ENCODE measurements around the gene SCN1A.
A peak's percentile ranks its signal among the peaks of the same experiment; 100 is the strongest.
"Not testable (repeated sequence)": the region's sequence is repeated elsewhere in the genome, so short reads cannot be mapped to it uniquely, and the experiment has no call there.

SCN1A gene

DNA sequence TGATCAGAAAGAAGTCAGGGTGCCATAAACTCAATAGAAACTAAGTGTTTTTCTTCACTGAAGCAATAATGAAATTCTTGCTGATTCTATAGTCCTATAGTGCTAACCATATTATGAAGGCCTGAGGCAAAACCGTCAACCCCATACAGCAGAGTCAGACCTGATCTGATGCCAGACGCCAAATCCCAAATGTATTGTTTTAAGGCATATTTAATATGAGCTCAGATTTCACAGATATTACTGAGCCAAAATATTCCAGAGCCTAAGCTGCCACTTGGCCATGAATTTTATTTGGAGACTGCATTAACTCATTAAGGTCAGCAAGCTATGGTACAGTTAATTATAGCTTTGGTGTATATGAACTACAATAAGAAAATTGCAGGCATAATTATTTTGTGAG, 53.4 kb downstream of the SCN1A start:
- no peak for DNase-seq

GRCh38 chr2:166074011-166074410, 53.8 kb downstream of the SCN1A start:
- no peak for DNase-seq

- DNase-seq: no peak
Measured at GRCh38 chr2:166070231-166070630, 57.6 kb downstream of the SCN1A start.

DNA sequence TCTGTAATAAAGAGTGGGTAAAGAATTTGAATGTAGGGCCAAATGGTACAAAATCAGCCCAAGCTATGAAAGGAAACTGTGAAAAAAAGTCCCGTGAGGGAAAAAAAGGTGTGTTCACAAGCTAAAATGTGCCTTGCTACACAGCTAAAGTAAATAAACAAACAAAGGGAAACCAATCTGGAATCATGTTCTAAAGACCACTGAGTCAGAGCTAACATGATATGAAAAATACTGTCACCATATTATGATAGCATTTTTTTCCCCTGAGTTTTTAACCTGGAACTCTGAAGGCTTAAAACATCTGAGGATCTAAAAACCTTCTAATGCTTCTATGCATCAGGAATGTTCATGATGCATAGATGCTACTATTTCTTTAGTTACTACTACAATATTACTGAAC, 58.8 kb downstream of the SCN1A start:
- no peak for DNase-seq

- no peak for DNase-seq
Measured at GRCh38 chr2:166067229-166067628, 60.6 kb downstream of the SCN1A start.

DNA sequence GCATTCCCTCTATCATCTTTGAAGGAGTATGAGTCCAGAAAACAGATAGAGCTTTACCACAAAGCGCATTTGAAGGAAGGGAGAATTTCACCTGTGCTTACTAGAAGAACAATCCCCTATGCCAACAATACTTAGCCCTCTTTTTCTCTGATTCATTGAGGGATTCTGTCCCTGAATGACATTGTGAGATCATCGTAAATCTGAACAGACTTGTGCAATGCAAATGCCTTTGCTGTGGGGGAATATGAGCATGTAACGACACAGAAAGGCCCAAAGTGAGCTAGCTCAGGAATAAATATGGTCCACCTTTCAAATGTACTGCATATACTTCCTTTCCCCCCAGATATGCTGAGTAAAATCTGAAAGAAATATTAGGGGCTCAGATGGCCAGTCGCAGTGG, 67.6 kb downstream of the SCN1A start:
- no peak for DNase-seq

DNA sequence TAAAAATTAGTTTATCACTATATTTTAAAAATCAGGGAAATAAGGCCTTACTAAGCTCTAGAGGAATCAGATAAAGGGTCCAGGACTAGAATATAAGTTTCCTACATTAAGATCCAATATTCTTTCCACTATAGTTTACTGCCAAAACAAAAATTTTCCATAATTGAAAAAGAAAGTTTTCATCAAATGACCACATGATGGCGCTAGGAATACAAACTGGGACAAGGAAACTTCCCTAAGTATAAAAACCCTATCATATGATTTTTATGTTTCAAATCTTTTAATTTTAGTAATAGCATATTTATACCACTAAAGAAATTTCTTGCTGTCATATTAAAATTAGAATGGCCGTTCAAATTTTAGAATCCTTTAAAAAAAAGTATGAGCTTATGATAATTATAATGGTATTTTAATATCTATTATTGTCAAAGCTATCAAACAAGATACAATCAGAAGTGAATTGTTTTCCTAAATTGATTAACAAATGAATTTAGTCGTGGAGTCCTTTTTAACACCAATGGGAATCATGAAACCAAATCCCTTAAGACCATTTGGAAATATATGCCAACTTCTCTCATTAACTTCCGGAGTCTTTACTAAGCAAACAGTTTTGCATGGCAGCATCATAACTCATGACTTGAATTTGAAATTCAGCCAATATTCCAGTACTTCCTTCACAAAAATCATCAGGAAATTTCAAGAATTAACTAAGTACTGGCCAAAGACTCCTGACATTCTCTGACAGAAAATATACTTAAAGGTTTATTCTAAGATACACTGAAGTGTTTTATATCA, 70.3 kb downstream of the SCN1A start:
- peak; percentile 21 for DNase-seq

- no peak for DNase-seq
Measured at GRCh38 chr2:166044853-166045483, 82.9 kb downstream of the SCN1A start.

DNA sequence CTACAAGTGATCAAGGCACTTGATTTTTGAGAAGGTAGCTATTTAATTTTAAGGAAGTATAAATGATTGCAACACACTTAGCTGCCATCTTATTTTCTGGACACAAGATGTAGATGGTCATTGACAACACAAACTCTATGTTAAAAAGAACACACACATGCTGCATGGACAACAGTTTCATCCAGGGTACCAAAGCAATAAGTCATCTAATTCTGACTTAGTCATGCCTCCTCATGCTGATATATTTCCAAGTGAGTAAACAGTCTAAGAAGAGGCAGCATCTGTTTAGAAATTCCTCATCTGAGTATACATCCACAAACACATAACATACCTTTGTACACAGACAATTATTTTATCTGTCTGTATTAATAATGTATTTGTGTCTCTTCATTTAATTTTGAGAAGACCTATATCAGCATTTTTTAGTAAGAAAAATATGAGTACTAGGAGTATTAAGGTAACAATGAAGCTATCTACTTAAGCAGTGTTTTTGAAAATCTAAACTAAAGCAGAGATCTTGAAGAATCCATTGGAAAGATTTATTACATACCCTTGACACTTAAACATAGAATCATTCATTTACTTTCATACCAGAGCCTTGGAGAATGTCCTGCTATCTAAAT, 84.9 kb downstream of the SCN1A start:
- DNase-seq: no peak

GRCh38 chr2:166042356-166042755, 85.5 kb downstream of the SCN1A start:
- no peak for DNase-seq

GRCh38 chr2:166041613-166042012, 86.2 kb downstream of the SCN1A start:
- DNase-seq: no peak

DNA sequence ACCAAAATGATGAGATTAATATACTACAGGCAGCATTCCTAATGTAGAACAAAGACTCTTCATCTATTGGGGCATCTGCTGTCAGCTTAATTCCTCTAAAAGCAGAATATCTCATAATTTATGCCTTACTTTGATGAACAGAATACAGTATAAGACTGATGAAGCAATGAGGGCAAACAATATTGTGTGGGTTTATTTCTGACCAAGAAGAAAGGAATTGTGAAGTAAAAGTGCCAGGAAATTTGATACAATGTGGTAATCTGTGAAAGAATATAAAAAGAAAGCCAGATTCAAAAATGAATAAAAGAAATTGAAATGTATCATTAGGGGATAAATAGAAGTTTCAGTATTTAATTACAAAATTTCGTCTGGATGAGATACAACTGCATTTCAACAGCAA, 95.5 kb downstream of the SCN1A start:
- no peak for DNase-seq

- no peak for DNase-seq
Measured at GRCh38 chr2:166031054-166031453, 96.8 kb downstream of the SCN1A start.

DNA sequence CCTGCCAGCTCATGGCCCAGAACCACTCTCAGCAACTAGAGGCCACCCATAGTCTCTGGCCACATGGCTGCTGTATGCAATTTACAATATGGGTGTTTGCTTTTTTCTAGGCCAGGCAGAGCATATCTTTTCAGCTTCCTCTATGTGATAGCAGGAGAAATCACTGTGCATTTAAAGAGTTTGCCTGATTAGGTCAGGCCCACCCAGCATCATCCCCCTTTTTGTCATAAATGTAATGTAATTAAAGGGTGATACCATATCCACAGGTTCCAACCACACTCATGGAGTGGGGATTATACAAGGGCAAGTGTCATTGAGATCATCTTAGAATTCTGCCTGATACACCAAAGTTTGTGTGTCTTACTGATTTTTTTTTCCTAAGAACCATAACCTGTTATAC, 102.5 kb downstream of the SCN1A start:
- DNase-seq: no peak

- no peak for DNase-seq
Measured at GRCh38 chr2:166017208-166017607, 110.6 kb downstream of the SCN1A start.

GRCh38 chr2:166013878-166014277, 113.9 kb downstream of the SCN1A start:
- no peak for DNase-seq

- DNase-seq: no peak
Measured at GRCh38 chr2:166011660-166012059, 116.2 kb downstream of the SCN1A start.

GRCh38 chr2:166000401-166000800, 127.4 kb downstream of the SCN1A start:
- DNase-seq: no peak

GRCh38 chr2:165990846-165991245, 137.0 kb downstream of the SCN1A start:
- DNase-seq: no peak

GRCh38 chr2:165989851-165990250, 138.0 kb downstream of the SCN1A start:
- no peak for DNase-seq

GRCh38 chr2:165985120-165985519, 142.7 kb downstream of the SCN1A start:
- DNase-seq: no peak

- not testable (repeated sequence) for DNase-seq
Measured at GRCh38 chr2:165972161-165972560, 155.7 kb downstream of the SCN1A start.

DNA sequence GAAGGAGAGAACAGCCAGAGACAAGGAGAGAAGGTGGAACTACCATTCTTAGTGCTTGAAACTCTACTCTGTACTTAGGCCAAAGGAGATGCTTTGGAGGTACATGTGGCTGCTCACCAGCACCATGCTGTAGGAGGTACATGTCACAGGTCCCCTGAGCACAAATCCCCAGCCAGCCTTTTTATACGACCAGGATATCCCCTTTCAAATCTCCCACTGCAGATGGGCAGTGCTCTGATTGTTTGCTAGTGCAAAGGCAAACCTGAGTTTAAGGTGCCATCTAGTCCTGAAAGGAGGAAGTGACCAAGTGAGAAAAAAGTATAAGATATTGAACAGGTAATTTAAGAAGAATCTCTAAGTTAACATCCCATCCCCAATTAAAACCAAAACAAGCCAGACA, 157.2 kb downstream of the SCN1A start:
- DNase-seq: no peak

DNA sequence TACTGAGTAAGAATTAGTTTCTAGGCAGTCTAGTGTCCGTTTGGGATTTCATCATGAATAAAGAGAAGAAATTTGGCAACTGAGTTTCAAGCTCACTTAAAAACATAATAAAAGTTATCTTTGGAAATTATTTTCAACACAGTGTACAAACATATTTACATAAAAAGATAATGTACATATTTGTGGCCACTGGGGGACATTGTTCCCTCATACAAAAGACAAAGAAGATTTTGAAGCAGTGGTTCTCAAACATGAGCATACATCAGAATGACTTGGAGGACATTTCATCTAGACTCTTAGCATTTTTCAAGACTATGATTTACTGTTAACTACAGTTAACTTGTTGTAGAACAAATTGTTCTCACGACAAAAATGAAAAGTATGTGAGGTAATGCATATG, 158.6 kb downstream of the SCN1A start:
- DNase-seq: no peak
